Pancreas (tissue), 10 donors: ENCODE measurements around the gene MNDA. TPM values are rescaled to one million over a fixed set of nuclear protein-coding genes. Genes with fewer than 3 reads are reported as not detected.
"Not testable (repeated sequence)": the region's sequence is repeated elsewhere in the genome, so short reads cannot be mapped to it uniquely, and the experiment has no call there.

Experiments
- ATAC-seq, 4 donors: fragments of 200-7000 bp; cut with Tn5 transposase; one replicate each; pipeline versions ENCODE4 v1.8.0 to v1.9.1; 2020; ENCODE audit warnings: mild to moderate bottlenecking in 4 of 4, moderate library complexity in 4 of 4
- DNase-seq, 6 donors: peaks; one replicate each; pipeline ENCODE4 v3.0.0-alpha.2; 2020
- FAIRE-seq: peaks from 2 replicates; lab custom pipeline; 2012; peaks lifted over from hg19 to GRCh38; lab: Jason Lieb, UNC
- H3K27ac ChIP-seq, 4 donors: fragments of 200-600 bp; sonication (generic); 1 replicate in 3 of 4; 2 replicates in 1 of 4; pipeline versions ENCODE4 v1.5.0 to v1.8.0; 2020
- H3K27me3 ChIP-seq, 4 donors: fragments of 200-600 bp; one replicate each; pipeline ENCODE4 v1.8.0; 2021
- H3K36me3 ChIP-seq, 3 donors: fragments of 200-600 bp; sonication (generic) in 1 of 3; one replicate each; pipeline versions ENCODE4 v1.5.0 to v1.8.0; 2020 to 2021
- H3K4me1 ChIP-seq, 3 donors: fragments of 200-600 bp; one replicate each; pipeline ENCODE4 v1.8.0; 2021
- H3K4me3 ChIP-seq, 4 donors: fragments of 200-600 bp; sonication (generic) in 2 of 4; one replicate each; pipeline versions ENCODE4 v1.5.0 to v1.8.0; 2020 to 2021
- H3K9me3 ChIP-seq, 4 donors: fragments of 200-600 bp; one replicate each; pipeline ENCODE4 v1.8.0; 2021
- WGBS, 2 donors: extraction: QIAGEN DNeasy Blood & Tissue Kit; methylation state at CpG; one replicate each; pipeline ENCODE4 v1.1.7; 2013; 5-methylcytosine and 5-hydroxymethylcytosine counted together
- intact Hi-C, 3 donors: fragments of 100-400 bp; cut with DNase I; formaldehyde crosslinking; loops; one replicate each; pipeline versions ENCODE4 v1.11.1 to v1.14.2; 2022
- polyA plus RNA-seq, 2 donors: library from polyadenylated mRNA; stranded (reverse); fragments of 200-250 nt; gene quantifications; one replicate each; pipeline ENCODE4 v1.2.3, GENCODE V29; 2013
- total RNA-seq, 6 donors: library from RNA; stranded (reverse); fragmentation: NEBNext Ultra II Directional in 4 of 6; extraction: Animal tissue kit (Norgen Biotek cat#: 25700) in 4 of 6; gene quantifications; one replicate each; pipeline versions ENCODE4 v1.2.1 to v1.2.4, GENCODE V29; 2021 to 2023
- TF ChIP-seq, protein P1 (sequence below), 4 donors: fragments of 200-600 bp; sonication (generic) in 3 of 4; IDR thresholded peaks; one replicate each; pipeline versions ENCODE4 v1.5.0 to v1.8.0; 2021; ENCODE audit warnings: antibody characterized with exemption in 4 of 4
- donor health status: healthy with polysubstance abuse.
- donor health status: DM: no; HTN: no; CAD: no; lungs with moderate emphysema.
- donor health status: DM: no; HTN: no; CAD: no.
- donor health status: control.
- donor health status: control.
- donor health status: Bipolar disorder and iron deficiency.
- donor health status: DM: yes; HTN: yes; CAD: no.
- donor health status: DM: no; HTN: no; CAD: no.
- donor health status: DM: no; HTN: no; CAD: no.
- donor health status: DM: yes; HTN: yes; CAD: no.

MNDA gene
- total and polyA plus RNA-seq, 8 donors = 0.14 to 7.0 (median 0.93) TPM

- FAIRE-seq (no peak), ATAC-seq (no peak), DNase-seq (no peak)
- no peak overlapping the region for H3K4me3 ChIP-seq
- H3K27me3 ChIP-seq = no peaks in the 10 kb centered on the region
- TF ChIP-seq, protein P1, sequence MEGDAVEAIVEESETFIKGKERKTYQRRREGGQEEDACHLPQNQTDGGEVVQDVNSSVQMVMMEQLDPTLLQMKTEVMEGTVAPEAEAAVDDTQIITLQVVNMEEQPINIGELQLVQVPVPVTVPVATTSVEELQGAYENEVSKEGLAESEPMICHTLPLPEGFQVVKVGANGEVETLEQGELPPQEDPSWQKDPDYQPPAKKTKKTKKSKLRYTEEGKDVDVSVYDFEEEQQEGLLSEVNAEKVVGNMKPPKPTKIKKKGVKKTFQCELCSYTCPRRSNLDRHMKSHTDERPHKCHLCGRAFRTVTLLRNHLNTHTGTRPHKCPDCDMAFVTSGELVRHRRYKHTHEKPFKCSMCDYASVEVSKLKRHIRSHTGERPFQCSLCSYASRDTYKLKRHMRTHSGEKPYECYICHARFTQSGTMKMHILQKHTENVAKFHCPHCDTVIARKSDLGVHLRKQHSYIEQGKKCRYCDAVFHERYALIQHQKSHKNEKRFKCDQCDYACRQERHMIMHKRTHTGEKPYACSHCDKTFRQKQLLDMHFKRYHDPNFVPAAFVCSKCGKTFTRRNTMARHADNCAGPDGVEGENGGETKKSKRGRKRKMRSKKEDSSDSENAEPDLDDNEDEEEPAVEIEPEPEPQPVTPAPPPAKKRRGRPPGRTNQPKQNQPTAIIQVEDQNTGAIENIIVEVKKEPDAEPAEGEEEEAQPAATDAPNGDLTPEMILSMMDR (IDR thresholded peaks at IDR 0.05) = no peak
- WGBS, 2 donors = 38 to 52% methylated on average over 5 of the region's 5 CpGs
- H3K36me3 ChIP-seq = no peaks in the 10 kb centered on the region
- intact Hi-C loops = no loop called here
- no peak overlapping the region for H3K27ac ChIP-seq
- H3K9me3 ChIP-seq = no peaks in the 10 kb centered on the region
- no peaks in the 10 kb centered on the region for H3K4me1 ChIP-seq
These were observed 9.1 kb downstream of the MNDA start for GRCh38 chr1:158840236-158840635.

DNA sequence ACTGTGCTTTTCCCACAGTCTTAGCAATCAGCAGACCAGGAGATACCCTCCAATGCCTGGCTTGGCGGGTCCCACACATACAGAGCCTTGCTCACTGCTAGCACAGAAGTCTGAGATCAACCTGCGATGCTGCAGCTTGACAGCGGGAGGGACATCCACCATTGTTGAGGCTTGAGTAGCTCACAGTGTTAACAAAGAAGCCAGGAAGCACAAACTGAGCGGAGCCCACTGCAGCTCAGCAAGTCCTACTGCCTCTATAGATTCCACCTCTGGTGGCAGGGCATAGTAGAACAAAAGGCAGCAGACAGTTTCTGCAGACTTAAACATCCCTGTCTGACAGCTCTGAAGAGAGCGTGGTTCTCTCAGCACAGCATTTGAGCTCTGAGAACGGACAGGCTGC lies 33.4 kb downstream of the MNDA start:
- intact Hi-C loops = no loop called here
- FAIRE-seq = no peak
- Histone ChIP-seq H3K27ac (no peak overlapping the region), H3K36me3 (no peaks in the 10 kb centered on the region), H3K4me3 (no peak overlapping the region), H3K27me3 (no peaks in the 10 kb centered on the region), H3K9me3 (no peaks in the 10 kb centered on the region), H3K4me1 (no peaks in the 10 kb centered on the region)
- no peak for ATAC-seq
- TF ChIP-seq, protein P1 (IDR thresholded peaks at IDR 0.05) = no peak
- 41 to 52% methylated on average over 5 to 6 of the region's 6 CpGs for WGBS, 2 donors
- no peak for DNase-seq

GRCh38 chr1:158870438-158870837 lies 39.3 kb downstream of the MNDA start:
- H3K27ac ChIP-seq, ATAC-seq, intact Hi-C loops, H3K27me3 ChIP-seq, H3K4me3 ChIP-seq, H3K4me1 ChIP-seq, FAIRE-seq, DNase-seq, H3K36me3 ChIP-seq, H3K9me3 ChIP-seq: not testable (repeated sequence)
- 74 to 81% methylated on average over 5 of the region's 5 CpGs for WGBS, 2 donors

DNA sequence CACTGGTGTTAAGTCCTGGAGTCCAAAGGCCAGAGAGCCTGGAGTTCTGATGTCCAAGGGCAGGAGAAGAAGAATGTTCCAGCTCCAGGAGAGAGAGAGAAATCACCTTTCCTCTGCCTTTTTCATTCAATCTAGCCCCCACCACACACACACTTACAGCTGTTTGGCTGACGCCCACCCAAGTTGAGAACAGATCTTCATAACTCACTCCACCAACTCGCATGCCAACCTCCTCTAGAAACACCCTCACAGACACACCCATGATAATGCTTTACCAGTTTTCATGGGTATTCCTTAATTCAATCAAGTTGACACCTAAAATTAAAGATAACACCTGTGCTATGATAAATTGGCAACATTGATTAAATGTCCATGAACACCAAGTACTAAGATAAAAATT lies 42.0 kb downstream of the MNDA start:
- WGBS, 2 donors = 36 to 55% methylated on average over 2 of the region's 2 CpGs
- FAIRE-seq = no peak

DNA sequence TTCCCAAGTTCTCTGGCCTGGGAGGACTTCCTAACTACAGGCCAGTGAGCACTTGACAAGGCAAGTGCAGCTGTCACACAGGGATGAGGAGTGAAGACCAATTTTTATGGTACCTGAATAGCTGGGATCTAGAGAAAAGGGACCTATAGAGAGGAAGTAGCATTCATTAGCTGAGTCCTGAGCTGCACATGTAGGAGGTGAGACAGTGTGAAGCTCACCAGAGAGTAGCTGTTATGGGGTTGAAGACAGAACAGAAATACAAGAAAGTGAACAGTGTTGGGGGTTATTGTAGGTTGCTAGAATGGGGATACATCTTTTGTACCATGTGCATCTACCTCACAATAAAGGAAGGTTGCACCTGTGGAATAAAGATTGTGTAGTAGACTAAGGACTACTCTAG lies 62.5 kb downstream of the MNDA start:
- Histone ChIP-seq H3K27me3 (no peaks in the 10 kb centered on the region), H3K4me1 (no peaks in the 10 kb centered on the region), H3K36me3 (no peaks in the 10 kb centered on the region), H3K9me3 (no peaks in the 10 kb centered on the region), H3K27ac (no peak overlapping the region), H3K4me3 (no peak overlapping the region)
- TF ChIP-seq, protein P1 (IDR thresholded peaks at IDR 0.05) = no peak
- intact Hi-C loops = no loop called here
- ATAC-seq (no peak), DNase-seq (no peak), FAIRE-seq (no peak)

More for the DNA sequence above, 42.0 kb downstream of the MNDA start:
- Histone ChIP-seq H3K4me1 (no peaks in the 10 kb centered on the region), H3K27me3 (no peaks in the 10 kb centered on the region), H3K9me3 (no peaks in the 10 kb centered on the region), H3K4me3 (no peak overlapping the region), H3K36me3 (no peaks in the 10 kb centered on the region), H3K27ac (no peak overlapping the region)
- ATAC-seq = no peak
- no peak for DNase-seq
- intact Hi-C loops = no loop called here
- TF ChIP-seq, protein P1 (IDR thresholded peaks at IDR 0.05) = no peak
